Subcutaneous abdominal adipose tissue (tissue), 5 donors: ENCODE results near the gene LTBP3.

Experiments
- H3K27ac ChIP-seq: one replicate; pipeline ENCODE4 v1.7.0; 2013; ENCODE audit warnings: low read depth, mild to moderate bottlenecking, inconsistent platforms, low read length, moderate library complexity
- H3K27me3 ChIP-seq, 5 donors: one replicate each; pipeline ENCODE4 v1.7.0; 2013; ENCODE audit warnings: low read length in 5 of 5, inconsistent platforms in 1 of 5; ENCODE audit not compliant: control insufficient read depth in 5 of 5, insufficient read depth in 4 of 5
- H3K36me3 ChIP-seq, 5 donors: one replicate each; pipeline ENCODE4 v1.7.0; 2013; ENCODE audit warnings: low read length in 5 of 5; ENCODE audit not compliant: control insufficient read depth in 5 of 5, insufficient read depth in 5 of 5
- H3K4me1 ChIP-seq, 5 donors: one replicate each; pipeline ENCODE4 v1.7.0; 2013; ENCODE audit warnings: low read length in 5 of 5, mild to moderate bottlenecking in 3 of 5, moderate library complexity in 1 of 5; ENCODE audit not compliant: control insufficient read depth in 5 of 5, insufficient read depth in 5 of 5
- H3K4me3 ChIP-seq, 5 donors: one replicate each; pipeline ENCODE4 v1.7.0; 2013; ENCODE audit warnings: low read length in 5 of 5, low read depth in 1 of 5
- H3K9ac ChIP-seq, 5 donors: one replicate each; pipeline ENCODE4 v1.7.0; 2013; ENCODE audit warnings: low read length in 5 of 5, mild to moderate bottlenecking in 4 of 5, moderate library complexity in 3 of 5
- H3K9me3 ChIP-seq, 5 donors: one replicate each; pipeline ENCODE4 v1.7.0; 2013; ENCODE audit warnings: low read length in 5 of 5; ENCODE audit not compliant: control insufficient read depth in 5 of 5
- donor health status: healthy.
- donor health status: healthy.
- donor health status: healthy.
- donor health status: healthy.
- donor health status: healthy.

Gene LTBP3

DNA sequence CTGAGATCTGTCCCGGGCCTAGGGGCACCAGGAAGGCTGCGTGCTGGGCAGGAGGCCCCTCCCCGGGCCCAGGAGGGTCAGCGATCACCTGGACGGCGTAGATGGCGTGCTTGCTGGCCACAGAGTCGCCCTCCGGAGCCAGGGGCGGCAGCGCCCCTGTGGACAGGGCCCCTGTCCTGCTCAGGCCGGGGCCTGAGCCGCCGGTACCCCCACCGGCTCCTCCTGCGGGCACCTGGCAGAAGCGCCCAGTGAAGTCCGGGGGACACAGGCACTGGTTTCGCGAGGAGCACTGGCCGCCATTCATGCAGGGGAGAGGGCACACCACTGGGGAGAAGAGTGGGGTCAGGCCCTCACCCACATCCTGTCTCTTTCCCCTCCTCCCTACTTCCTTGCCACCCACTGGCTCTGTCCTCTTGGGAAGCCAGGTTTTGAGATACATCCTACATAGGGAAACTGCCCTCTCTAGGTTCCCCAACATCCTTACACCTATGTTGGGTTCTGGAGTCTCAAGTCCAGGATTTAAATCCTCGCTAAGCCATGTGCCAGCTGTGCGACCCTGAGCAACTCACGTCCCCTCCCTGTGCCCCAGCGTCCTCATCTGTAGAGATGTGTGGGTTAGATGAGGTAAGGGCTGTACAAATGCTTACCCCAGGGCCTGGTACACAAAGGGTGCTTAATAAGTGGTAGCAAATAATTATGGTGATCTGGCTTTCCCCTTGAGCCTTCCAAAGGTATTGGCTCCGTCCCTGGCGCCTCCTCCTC is 3.9 kb downstream of the LTBP3 start:
- Histone ChIP-seq H3K36me3 (peaks cover 0 to 26% (median 17%) of the 10 kb centered on the region in 5 donors), H3K4me1 (peaks cover 5 to 51% (median 45%) of the 10 kb centered on the region in 5 donors), H3K4me3 (no peak overlapping the region), H3K27ac (no peak overlapping the region), H3K27me3 (no peaks in the 10 kb centered on the region), H3K9ac (peak overlapping the region in 2 of 5 donors; percentile 28 to 53), H3K9me3 (no peaks in the 10 kb centered on the region)

DNA sequence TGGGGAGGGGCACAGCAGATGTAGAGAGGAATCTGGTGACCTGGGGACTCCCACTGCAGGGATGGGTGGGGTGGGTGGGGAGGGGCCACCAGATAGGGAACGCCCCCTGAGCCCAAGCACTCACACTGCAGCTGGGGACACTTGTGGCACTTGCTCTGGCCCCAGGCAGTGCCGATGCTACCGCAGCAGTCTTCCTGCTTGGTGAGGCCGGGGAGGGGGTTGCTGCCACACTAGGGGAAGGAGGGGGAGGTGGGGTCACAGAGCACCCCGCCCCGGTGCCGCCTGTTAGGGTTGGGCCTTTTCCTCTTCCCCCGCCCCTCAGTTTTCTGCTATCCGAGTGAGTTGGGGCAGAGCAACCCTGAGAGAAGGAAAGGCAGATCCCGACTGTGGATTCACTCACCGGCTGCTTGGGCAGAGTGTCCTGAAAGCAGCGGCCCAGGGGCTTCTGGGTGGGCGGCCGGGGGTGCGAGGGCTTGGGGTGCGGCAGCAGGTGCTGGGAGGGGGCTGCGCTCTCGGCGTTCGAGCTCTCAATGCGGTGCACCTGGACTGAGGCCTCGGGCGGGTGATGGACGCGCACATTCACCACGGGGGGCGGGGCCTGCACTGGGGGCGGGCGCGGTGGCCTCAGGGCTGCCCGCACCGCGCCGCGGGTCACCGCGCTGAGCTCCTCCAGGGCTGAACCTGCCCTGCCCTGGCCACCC is 4.7 kb downstream of the LTBP3 start:
- Histone ChIP-seq H3K4me3 (no peak overlapping the region), H3K27ac (no peak overlapping the region), H3K9me3 (no peaks in the 10 kb centered on the region), H3K4me1 (peaks cover 3 to 43% (median 38%) of the 10 kb centered on the region in 5 donors), H3K36me3 (peaks cover 0 to 34% (median 25%) of the 10 kb centered on the region in 5 donors), H3K9ac (no peak overlapping the region), H3K27me3 (no peaks in the 10 kb centered on the region)

DNA sequence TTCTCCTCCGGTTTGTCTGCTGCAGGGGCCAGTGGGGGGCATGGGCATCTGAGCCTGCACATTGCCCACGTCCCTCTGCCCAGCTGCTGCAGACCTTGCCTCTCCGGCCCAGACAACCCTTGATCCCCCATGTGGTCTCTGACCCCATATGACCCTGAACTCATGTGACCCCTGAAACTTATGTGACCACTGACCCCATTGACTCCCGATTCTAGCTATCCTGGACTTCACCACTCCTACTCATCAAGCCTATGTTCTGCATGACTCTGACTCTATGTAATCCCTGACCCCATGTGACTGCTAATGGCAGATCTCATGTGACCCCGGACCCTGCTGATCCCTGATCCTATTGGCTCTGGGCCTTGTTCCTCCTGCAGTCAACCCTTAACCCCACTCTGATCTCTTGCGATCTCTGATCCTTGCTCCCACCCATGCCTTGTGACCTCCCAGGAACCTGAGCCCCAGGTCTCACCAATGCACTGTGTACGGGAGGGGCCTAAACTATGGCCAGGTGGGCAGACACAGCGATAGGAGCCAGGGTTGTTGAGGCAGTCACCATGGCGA is 5.7 kb downstream of the LTBP3 start:
- no peak overlapping the region for H3K27ac ChIP-seq

DNA sequence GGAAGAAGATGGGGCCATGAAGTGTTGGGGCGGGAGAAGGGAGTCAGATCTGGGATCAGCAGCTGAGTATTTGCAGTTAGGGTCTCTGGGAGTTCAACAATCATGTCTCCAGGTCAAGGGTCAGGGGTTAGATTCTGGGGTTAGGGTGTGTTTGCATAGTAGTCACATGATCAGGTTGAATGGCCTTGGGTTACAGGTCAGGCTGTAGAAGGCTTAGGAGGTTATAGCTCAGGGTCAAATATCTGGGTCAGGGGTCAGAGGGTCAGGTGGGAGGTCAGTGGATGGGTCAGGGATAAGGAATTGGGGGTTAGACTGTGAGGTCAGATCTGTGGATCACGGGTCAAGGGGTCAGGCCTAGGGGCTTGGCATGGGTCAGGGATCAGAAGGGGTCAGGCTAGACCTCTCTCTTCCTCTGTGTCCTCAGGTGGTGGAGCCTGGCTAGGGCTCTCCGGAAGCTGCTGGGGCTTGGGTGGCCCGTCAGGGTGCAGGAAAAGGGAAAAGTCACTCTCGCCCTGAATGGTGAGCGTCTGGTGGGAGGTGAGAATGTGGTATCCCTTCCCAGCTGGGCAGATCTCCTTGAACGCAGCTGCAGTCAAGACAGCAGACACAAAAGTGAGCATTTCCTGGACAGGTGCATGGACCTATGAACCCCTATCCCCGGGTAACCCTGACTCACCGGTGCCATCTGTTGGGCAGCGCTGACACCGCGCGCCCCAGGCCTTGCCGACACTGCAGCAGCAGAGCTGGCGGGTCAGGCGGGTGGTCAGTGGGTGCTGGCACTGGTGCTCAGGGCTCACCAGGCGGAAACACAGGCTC is 6.4 kb downstream of the LTBP3 start:
- Histone ChIP-seq H3K27ac (no peak overlapping the region), H3K27me3 (no peaks in the 10 kb centered on the region), H3K36me3 (peaks cover 0 to 46% (median 27%) of the 10 kb centered on the region in 5 donors), H3K9me3 (no peaks in the 10 kb centered on the region), H3K4me3 (no peak overlapping the region), H3K9ac (no peak overlapping the region), H3K4me1 (peaks cover 3 to 36% (median 30%) of the 10 kb centered on the region in 5 donors)

More for the DNA sequence above, 5.7 kb downstream of the LTBP3 start:
- Histone ChIP-seq H3K9ac (no peak overlapping the region), H3K4me3 (no peak overlapping the region), H3K4me1 (peaks cover 3 to 41% (median 37%) of the 10 kb centered on the region in 5 donors), H3K27me3 (no peaks in the 10 kb centered on the region), H3K9me3 (no peaks in the 10 kb centered on the region), H3K36me3 (peaks cover 0 to 44% (median 25%) of the 10 kb centered on the region in 5 donors)

DNA sequence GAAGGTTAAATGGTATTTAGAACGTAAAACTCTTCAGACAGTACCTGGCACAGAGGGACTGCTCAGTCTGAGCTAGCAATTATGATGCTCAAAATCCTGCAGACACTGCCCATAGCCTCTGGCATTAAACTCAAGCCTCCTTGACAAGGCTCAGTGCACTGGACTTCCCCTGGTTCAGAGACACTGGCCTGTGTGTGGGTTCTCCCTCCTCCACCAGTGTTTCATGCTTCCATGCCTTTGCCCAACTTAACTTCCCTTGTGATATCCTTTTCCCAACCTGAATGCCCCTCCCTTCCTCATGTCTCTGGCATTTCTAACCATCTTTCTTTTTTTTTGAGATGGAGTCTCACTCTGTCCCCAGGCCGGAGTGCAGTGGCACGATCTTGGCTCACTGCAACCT is 9.1 kb downstream of the LTBP3 start:
- no peak overlapping the region for H3K27ac ChIP-seq
- H3K9me3 ChIP-seq: no peaks in the 10 kb centered on the region
- peaks cover 0 to 53% (median 34%) of the 10 kb centered on the region in 5 donors for H3K36me3 ChIP-seq
- H3K27me3 ChIP-seq: no peaks in the 10 kb centered on the region
- no peak overlapping the region for H3K9ac ChIP-seq
- peaks cover 0 to 23% (median 6%) of the 10 kb centered on the region in 5 donors for H3K4me1 ChIP-seq
- H3K4me3 ChIP-seq: no peak overlapping the region

- no peak overlapping the region for H3K4me3 ChIP-seq
- peaks cover 0 to 19% (median 6%) of the 10 kb centered on the region in 5 donors for H3K4me1 ChIP-seq
- no peaks in the 10 kb centered on the region for H3K9me3 ChIP-seq
- H3K36me3 ChIP-seq: peaks cover 0 to 53% (median 35%) of the 10 kb centered on the region in 5 donors
- H3K27me3 ChIP-seq: no peaks in the 10 kb centered on the region
- no peak overlapping the region for H3K27ac ChIP-seq
- H3K9ac ChIP-seq: no peak overlapping the region
Observed at GRCh38 chr11:65548395-65548794, 9.8 kb downstream of the LTBP3 start.

DNA sequence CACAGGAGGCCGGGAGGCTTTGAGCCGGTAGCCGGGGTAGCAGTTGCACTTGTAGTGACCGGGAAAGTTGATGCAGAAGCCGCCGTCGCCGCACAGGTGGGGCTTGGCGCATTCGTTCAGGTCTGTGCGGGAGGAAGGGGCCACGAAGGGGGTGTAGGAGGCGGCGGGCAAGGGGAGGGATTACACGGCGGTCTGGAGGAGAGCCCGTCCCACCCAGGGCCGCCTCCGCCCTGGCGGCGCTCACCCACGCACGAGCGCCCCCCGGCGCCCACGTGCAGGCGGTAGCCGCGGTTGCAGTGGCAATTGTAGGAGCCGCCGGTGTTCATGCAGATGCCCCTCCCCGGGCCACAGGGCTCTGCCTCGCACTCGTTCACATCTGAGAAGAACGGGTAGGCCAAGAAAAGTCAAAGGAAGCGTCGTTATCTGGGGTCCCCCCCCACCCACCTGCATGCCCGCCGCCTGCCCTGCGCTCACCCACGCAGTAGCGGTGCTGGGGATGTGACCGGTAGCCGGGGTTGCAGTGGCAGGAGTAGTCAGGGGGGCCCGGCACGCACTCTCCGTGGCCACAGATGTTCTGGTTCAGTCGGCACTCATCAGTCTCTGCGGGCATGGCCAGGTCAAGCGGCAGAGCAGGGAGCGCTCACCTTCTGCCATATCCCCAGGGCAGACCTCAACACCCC is 10.6 kb downstream of the LTBP3 start:
- Histone ChIP-seq H3K27me3 (no peaks in the 10 kb centered on the region), H3K4me1 (peaks cover 0 to 17% (median 4%) of the 10 kb centered on the region in 5 donors), H3K36me3 (peaks cover 0 to 57% (median 37%) of the 10 kb centered on the region in 5 donors), H3K27ac (no peak overlapping the region), H3K4me3 (no peak overlapping the region), H3K9ac (no peak overlapping the region), H3K9me3 (no peaks in the 10 kb centered on the region)

- Histone ChIP-seq H3K27me3 (no peaks in the 10 kb centered on the region), H3K27ac (no peak overlapping the region), H3K36me3 (peaks cover 0 to 47% (median 26%) of the 10 kb centered on the region in 5 donors), H3K9ac (no peak overlapping the region), H3K4me3 (peak overlapping the region in 1 of 5 donors; percentile 51), H3K9me3 (no peaks in the 10 kb centered on the region), H3K4me1 (peaks cover 0 to 16% (median 3%) of the 10 kb centered on the region in 5 donors)
Observed at GRCh38 chr11:65546217-65546958, 11.8 kb downstream of the LTBP3 start.

DNA sequence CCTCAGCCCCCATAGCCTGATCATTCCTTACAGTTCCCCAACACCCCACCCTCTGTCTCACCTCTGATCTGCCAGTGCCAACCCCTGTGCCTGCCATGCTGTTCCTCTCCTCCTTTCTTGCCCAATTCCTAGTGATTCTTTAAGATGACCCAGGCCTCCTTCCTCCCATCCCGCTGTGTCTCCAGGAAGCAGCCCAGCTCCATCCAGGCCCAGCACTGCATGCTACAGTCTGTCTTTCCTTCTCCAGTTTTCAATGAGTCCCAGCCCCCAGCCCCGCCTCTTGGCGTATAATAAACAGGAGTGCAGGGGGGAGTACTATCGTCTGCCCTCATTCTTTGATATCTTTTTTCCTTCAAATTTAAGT is 12.3 kb downstream of the LTBP3 start:
- H3K9ac ChIP-seq: no peak overlapping the region
- no peaks in the 10 kb centered on the region for H3K27me3 ChIP-seq
- peaks cover 0 to 41% (median 20%) of the 10 kb centered on the region in 5 donors for H3K36me3 ChIP-seq
- H3K9me3 ChIP-seq: no peaks in the 10 kb centered on the region
- H3K4me3 ChIP-seq: no peak overlapping the region
- H3K27ac ChIP-seq: no peak overlapping the region
- H3K4me1 ChIP-seq: peaks cover 0 to 21% (median 9%) of the 10 kb centered on the region in 5 donors
